ENCODE results near the gene ARFIP1.
"Not testable (repeated sequence)": the region's sequence is repeated elsewhere in the genome, so short reads cannot be mapped to it uniquely, and the experiment has no call there.

ARFIP1 gene

DNA sequence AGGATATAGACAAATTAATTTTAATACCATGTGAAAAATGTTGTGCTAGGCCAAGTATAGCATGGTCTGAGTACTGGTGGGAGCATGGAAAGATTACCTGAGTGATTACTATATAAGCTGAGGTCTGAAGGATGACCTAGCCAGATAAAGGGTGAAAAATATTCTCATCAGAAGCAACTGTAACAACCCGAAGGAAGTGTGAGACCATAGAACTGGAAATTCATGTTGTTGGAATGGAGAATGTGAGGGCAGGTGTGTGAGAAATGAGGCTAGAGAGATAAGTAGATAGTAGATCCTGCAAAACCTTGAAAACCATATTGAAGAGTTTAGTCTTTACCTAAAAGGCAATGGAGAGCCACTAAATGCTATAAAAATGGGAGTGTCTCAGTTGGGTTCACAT lies 71.5 kb downstream of the ARFIP1 start:
- no peak overlapping the region for H3K4me3 ChIP-seq (ENCODE audit: low read depth, low read length)
- DNase-seq (ENCODE audit: low read depth): no peak
- no peak for TF ChIP-seq CTCF (IDR thresholded peaks at IDR 0.05; ENCODE audit: low read depth, low read length, missing control alignments)

DNA sequence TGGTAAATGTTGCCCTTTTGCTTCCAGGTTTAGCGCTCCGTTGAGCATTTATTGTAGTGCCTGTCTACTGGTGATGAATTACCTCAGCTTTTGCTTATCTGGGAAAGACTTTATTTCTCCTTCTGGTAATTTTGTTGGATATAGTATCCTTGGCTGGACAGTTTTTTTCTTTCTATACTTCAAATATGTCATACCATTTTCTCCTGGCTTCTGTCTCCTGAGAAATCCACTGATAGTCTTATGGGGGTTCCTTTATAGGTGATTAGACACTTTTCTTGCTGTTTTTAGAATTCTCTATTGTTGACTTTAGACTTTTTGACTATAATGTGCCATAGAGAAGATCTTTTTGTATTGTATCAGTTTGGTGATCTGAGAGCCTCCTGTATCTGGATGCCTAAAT lies 73.5 kb downstream of the ARFIP1 start:
- no peak overlapping the region for H3K4me3 ChIP-seq (ENCODE audit: low read depth, low read length)
- DNase-seq (ENCODE audit: low read depth): no peak
- TF ChIP-seq CTCF (IDR thresholded peaks at IDR 0.05; ENCODE audit: low read depth, low read length, missing control alignments): no peak

DNA sequence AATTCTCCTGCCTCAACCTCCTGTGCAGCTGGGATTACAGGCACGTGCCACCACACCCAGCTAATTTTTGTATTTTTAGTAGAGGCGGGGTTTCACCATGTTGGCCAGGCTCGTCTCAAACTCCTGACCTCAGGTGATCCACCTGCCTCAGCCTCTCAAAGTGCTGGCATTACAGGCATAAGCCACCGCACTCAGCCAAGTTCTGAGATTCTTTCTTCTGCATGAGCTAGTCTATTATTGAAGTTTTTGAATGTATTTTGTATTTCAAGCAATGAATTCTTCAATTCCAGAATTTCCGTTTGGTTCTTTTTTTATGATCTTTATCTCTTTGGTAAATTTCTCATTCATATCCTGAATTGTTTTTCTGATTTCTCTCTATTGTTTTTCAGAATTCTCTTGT lies 74.3 kb downstream of the ARFIP1 start:
- not testable (repeated sequence) for DNase-seq (ENCODE audit: low read depth)

GRCh38 chr4:152856960-152857359 lies 77.2 kb downstream of the ARFIP1 start:
- no peak for DNase-seq (ENCODE audit: low read depth)
- H3K4me3 ChIP-seq (ENCODE audit: low read depth, low read length): no peak overlapping the region
- no peak for TF ChIP-seq CTCF (IDR thresholded peaks at IDR 0.05; ENCODE audit: low read depth, low read length, missing control alignments)

More for the DNA sequence above, 74.3 kb downstream of the ARFIP1 start:
- H3K4me3 ChIP-seq (ENCODE audit: low read depth, low read length): not testable (repeated sequence)

GRCh38 chr4:152858934-152859333 lies 79.2 kb downstream of the ARFIP1 start:
- no peak for DNase-seq (ENCODE audit: low read depth)
- no peak overlapping the region for H3K4me3 ChIP-seq (ENCODE audit: low read depth, low read length)
- no peak for TF ChIP-seq CTCF (IDR thresholded peaks at IDR 0.05; ENCODE audit: low read depth, low read length, missing control alignments)

- no peak overlapping the region for H3K4me3 ChIP-seq (ENCODE audit: low read depth, low read length)
- DNase-seq (ENCODE audit: low read depth): no peak
- no peak for TF ChIP-seq CTCF (IDR thresholded peaks at IDR 0.05; ENCODE audit: low read depth, low read length, missing control alignments)
Measured at GRCh38 chr4:152860046-152860445, 80.3 kb downstream of the ARFIP1 start.

DNA sequence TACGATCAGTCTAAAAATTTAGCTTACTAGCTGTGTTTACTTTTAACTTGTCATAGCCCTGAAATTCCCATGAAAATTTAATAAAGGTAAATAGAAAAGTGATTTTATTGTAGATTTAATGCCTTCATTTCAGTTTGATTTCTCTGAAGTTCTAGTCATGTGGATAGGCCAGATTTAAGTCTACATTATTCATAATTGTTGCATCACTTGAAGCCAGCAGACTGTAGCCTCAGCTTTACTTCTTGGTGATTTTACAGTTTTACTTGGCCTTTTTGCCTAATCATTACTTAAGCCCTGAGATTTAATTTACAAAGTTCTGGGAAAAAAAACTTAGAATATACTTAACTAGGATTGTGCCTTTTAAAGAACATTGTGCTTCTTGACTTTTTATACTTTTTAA lies 82.9 kb downstream of the ARFIP1 start:
- no peak overlapping the region for H3K4me3 ChIP-seq (ENCODE audit: low read depth, low read length)
- no peak for TF ChIP-seq CTCF (IDR thresholded peaks at IDR 0.05; ENCODE audit: low read depth, low read length, missing control alignments)
- DNase-seq (ENCODE audit: low read depth): no peak

- DNase-seq (ENCODE audit: low read depth): no peak
Measured at GRCh38 chr4:152864361-152864760, 84.6 kb downstream of the ARFIP1 start.

DNA sequence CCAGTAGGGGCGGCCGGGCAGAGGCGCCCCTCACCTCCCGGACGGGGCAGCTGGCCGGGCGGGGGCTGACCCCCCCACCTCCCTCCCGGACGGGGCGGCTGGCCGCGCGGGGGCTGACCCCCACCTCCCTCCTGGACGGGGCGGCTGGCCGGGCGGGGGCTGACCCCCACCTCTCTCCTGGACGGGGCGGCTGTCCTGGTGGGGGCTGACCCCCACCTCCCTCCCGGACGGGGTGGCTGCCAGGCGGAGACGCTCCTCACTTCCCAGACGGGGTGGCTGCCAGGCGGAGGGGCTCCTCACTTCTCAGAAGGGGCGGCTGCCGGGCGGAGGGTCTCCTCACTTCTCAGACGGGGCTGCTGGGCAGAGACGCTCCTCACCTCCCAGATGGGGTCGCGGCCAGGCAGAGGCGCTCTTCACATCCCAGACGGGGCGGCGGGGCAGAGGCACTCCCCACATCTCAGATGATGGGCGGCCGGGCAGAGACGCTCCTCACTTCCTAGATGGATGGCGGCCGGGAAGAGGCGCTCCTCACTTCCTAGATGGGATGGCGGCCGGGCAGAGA lies 86.8 kb downstream of the ARFIP1 start:
- not testable (repeated sequence) for DNase-seq (ENCODE audit: low read depth); H3K4me3 ChIP-seq (ENCODE audit: low read depth, low read length)

More at GRCh38 chr4:152864361-152864760, 84.6 kb downstream of the ARFIP1 start:
- TF ChIP-seq CTCF (IDR thresholded peaks at IDR 0.05; ENCODE audit: low read depth, low read length, missing control alignments): no peak
- no peak overlapping the region for H3K4me3 ChIP-seq (ENCODE audit: low read depth, low read length)
